Liver (tissue), 9 donors: Measurements from ENCODE around the gene EIPR1. TPM values are rescaled to one million over a fixed set of nuclear protein-coding genes. Genes with fewer than 3 reads are reported as not detected.

Experiments used
- DNase-seq: peaks from one replicate; pipeline ENCODE4 v3.0.0-alpha.2; 2017; ENCODE audit warnings: low spot score
- H3K27ac ChIP-seq, 2 donors: one replicate each; pipeline ENCODE4 v1.7.0; 2013; ENCODE audit warnings: inconsistent platforms in 2 of 2, low read length in 2 of 2, control low read depth in 1 of 2, low read depth in 1 of 2, mild to moderate bottlenecking in 1 of 2
- H3K27me3 ChIP-seq, 4 donors: one replicate each; pipeline versions ENCODE4 v1.6.1 to v1.7.0; 2013; ENCODE audit warnings: low read length in 3 of 4, inconsistent platforms in 1 of 4, mild to moderate bottlenecking in 1 of 4, moderate library complexity in 1 of 4; ENCODE audit not compliant: control insufficient read depth in 4 of 4, insufficient read depth in 4 of 4
- H3K36me3 ChIP-seq, 4 donors: one replicate each; pipeline versions ENCODE4 v1.6.1 to v1.7.0; 2013; ENCODE audit warnings: low read length in 3 of 4, mild to moderate bottlenecking in 3 of 4, low read depth in 1 of 4, moderate library complexity in 1 of 4; ENCODE audit not compliant: control insufficient read depth in 4 of 4, insufficient read depth in 3 of 4
- H3K4me1 ChIP-seq, 4 donors: one replicate each; pipeline versions ENCODE4 v1.6.1 to v1.7.0; 2013; ENCODE audit warnings: low read length in 3 of 4, mild to moderate bottlenecking in 3 of 4, moderate library complexity in 1 of 4; ENCODE audit not compliant: control insufficient read depth in 4 of 4, insufficient read depth in 4 of 4
- H3K4me3 ChIP-seq, 3 donors: one replicate each; pipeline versions ENCODE4 v1.6.1 to v1.7.0; 2013; ENCODE audit warnings: low read length in 3 of 3, control low read depth in 1 of 3, low read depth in 1 of 3, mild to moderate bottlenecking in 1 of 3
- H3K9ac ChIP-seq, 2 donors: one replicate each; pipeline ENCODE4 v1.7.0; 2013; ENCODE audit warnings: low read length in 2 of 2, mild to moderate bottlenecking in 2 of 2, moderate library complexity in 2 of 2, control low read depth in 1 of 2, low read depth in 1 of 2
- H3K9me3 ChIP-seq, 4 donors: one replicate each; pipeline versions ENCODE4 v1.6.1 to v1.7.0; 2013; ENCODE audit warnings: low read length in 3 of 4; ENCODE audit not compliant: control insufficient read depth in 4 of 4
- CTCF ChIP-seq: fragments of 150-350 bp; IDR thresholded peaks from 2 replicates; pipeline ENCODE4 v1.5.1; 2017; ENCODE audit warnings: improper control_type of control experiment, low read depth, low read length; ENCODE audit not compliant: missing input control
- EGR1 ChIP-seq, 2 donors: IDR thresholded peaks; 2 replicates each; pipeline ENCODE4 v1.6.1; 2016 to 2018; ENCODE audit warnings: antibody characterized with exemption in 2 of 2, low read depth in 2 of 2
- FOXA1 ChIP-seq: IDR thresholded peaks from 2 replicates; pipeline ENCODE4 v1.6.1; 2016; ENCODE audit warnings: antibody characterized with exemption
- FOXA2 ChIP-seq: IDR thresholded peaks from 2 replicates; pipeline ENCODE4 v1.6.1; 2016; ENCODE audit warnings: antibody characterized with exemption
- GABPA ChIP-seq, 2 donors: IDR thresholded peaks in 1 of 2; conservative IDR thresholded peaks in 1 of 2; 2 replicates each; pipeline ENCODE4 v1.6.1; 2016; ENCODE audit warnings: antibody characterized with exemption in 2 of 2, mild to moderate bottlenecking in 1 of 2, moderate library complexity in 1 of 2
- HNF4A ChIP-seq, 2 donors: conservative IDR thresholded peaks; 2 replicates each; pipeline ENCODE4 v1.6.1; 2016; ENCODE audit warnings: antibody characterized with exemption in 2 of 2, mild to moderate bottlenecking in 2 of 2
- HNF4G ChIP-seq: IDR thresholded peaks from 2 replicates; pipeline ENCODE4 v1.6.1; 2016; ENCODE audit warnings: antibody characterized with exemption
- JUND ChIP-seq, 2 donors: IDR thresholded peaks; 2 replicates each; pipeline ENCODE4 v1.6.1; 2016; ENCODE audit warnings: antibody characterized with exemption in 2 of 2
- MAX ChIP-seq: IDR thresholded peaks from 2 replicates; pipeline ENCODE4 v1.6.1; 2016; ENCODE audit warnings: antibody characterized with exemption
- RAD21 ChIP-seq, 2 donors: IDR thresholded peaks; 2 replicates each; pipeline ENCODE4 v1.6.1; 2016; ENCODE audit warnings: antibody characterized with exemption in 2 of 2, mild to moderate bottlenecking in 2 of 2
- RXRA ChIP-seq, 2 donors: IDR thresholded peaks; 2 replicates each; pipeline ENCODE4 v1.6.1; 2017 to 2018; ENCODE audit warnings: antibody characterized with exemption in 2 of 2, mild to moderate bottlenecking in 1 of 2
- SP1 ChIP-seq: IDR thresholded peaks from 2 replicates; pipeline ENCODE4 v1.6.1; 2018; ENCODE audit warnings: antibody characterized with exemption, mild to moderate bottlenecking
- TAF1 ChIP-seq: conservative IDR thresholded peaks from 2 replicates; pipeline ENCODE4 v1.6.1; 2016; ENCODE audit warnings: antibody characterized with exemption, mild to moderate bottlenecking
- YY1 ChIP-seq: IDR thresholded peaks from 2 replicates; pipeline ENCODE4 v1.6.1; 2016; ENCODE audit warnings: antibody characterized with exemption, mild to moderate bottlenecking
- WGBS: extraction: QIAGEN DNeasy Blood & Tissue Kit; methylation state at CpG from one replicate; pipeline ENCODE4 v1.1.7; 2013; 5-methylcytosine and 5-hydroxymethylcytosine counted together
- polyA plus RNA-seq, 2 donors: library from polyadenylated mRNA; stranded (reverse) in 1 of 2; unstranded in 1 of 2; fragments of 200-250 nt in 1 of 2; fragments of >200 nt in 1 of 2; fragmentation: Nextera tagmentation in 1 of 2; extraction: Ambion mirVana in 1 of 2; gene quantifications; one replicate each; pipeline versions ENCODE4 v1.2.1 to v1.2.3, GENCODE V29; 2013 to 2015
- total RNA-seq, 2 donors: library from RNA; depleted of rRNA; stranded (reverse); fragments of >200 nt; gene quantifications; one replicate each; pipeline ENCODE4 v1.2.3, GENCODE V29; 2014
- TF ChIP-seq, protein P1 (sequence below): IDR thresholded peaks from 2 replicates; pipeline ENCODE4 v1.6.1; 2016; ENCODE audit warnings: antibody characterized with exemption
- TF ChIP-seq, protein P2 (sequence below): IDR thresholded peaks from 2 replicates; pipeline ENCODE4 v1.6.1; 2016; ENCODE audit warnings: antibody characterized with exemption
- donor health status: healthy.
- donor health status: healthy.
- donor health status: healthy.
- donor health status: healthy.
- donor health status: healthy.

EIPR1 gene
- total and polyA plus RNA-seq, 4 donors: 7.6 to 12.1 (median 11.4) TPM

DNA sequence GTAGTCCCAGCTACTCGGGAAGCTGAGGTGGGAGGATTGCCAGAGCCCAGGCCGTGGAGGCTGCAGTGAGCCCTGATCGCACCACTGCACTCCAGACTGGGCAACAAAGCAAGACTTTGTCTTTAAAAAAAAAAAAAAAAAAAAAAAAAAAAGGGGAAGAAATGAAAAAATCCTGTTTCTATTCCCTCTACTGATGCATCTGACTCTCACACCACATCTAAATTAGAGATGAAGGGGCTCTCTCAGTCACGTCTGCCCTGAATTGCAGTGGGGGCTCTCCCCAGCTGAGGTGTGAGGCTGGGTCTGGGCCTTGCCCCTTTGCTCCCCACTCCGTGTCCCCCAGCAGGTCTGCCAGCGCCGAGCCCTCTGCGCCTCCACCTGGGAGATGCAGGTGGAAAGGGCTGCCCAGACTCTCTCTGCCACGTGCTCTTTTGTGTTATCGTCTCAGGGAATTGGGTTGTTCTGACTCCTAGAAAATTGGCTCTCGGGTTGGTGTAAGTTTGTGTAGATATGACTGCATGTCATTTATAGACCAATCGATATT lies 32.1 kb upstream of the EIPR1 start (continued):
- TF ChIP-seq, protein P1, sequence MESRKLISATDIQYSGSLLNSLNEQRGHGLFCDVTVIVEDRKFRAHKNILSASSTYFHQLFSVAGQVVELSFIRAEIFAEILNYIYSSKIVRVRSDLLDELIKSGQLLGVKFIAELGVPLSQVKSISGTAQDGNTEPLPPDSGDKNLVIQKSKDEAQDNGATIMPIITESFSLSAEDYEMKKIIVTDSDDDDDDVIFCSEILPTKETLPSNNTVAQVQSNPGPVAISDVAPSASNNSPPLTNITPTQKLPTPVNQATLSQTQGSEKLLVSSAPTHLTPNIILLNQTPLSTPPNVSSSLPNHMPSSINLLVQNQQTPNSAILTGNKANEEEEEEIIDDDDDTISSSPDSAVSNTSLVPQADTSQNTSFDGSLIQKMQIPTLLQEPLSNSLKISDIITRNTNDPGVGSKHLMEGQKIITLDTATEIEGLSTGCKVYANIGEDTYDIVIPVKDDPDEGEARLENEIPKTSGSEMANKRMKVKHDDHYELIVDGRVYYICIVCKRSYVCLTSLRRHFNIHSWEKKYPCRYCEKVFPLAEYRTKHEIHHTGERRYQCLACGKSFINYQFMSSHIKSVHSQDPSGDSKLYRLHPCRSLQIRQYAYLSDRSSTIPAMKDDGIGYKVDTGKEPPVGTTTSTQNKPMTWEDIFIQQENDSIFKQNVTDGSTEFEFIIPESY: no peak
- TF ChIP-seq RAD21 (IDR thresholded peaks at IDR 0.05): no peak

DNA sequence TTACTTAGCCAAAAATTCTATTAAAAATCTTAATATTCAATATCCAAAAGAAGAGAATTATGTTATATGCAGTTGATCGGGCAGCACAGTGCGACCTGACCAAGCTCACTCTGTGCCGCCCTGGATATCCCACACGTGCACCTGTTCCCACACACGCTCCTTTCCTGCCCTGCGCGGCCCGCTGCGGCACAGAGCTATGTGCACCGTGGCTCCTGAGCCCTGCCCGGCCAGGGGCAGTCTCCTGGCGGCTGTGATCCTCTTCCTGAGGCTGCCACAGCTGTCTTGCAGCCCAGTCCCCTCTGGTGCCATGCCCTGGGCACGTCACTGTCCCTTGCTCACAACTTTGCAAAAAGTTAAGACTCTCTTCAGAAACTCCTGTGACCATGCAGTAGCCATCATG lies 31.2 kb upstream of the EIPR1 start:
- no peak for DNase-seq
- H3K36me3 ChIP-seq: peaks cover 0 to 3% (median 2%) of the 10 kb centered on the region in 4 donors
- no peak for TF ChIP-seq RXRA (IDR thresholded peaks at IDR 0.05)
- TF ChIP-seq FOXA1: no peak
- TF ChIP-seq SP1: no peak
- no peak for TF ChIP-seq GABPA (IDR thresholded peaks at IDR 0.05 in 1 of 2, conservative IDR thresholded peaks at IDR 0.05 in 1 of 2)
- no peak for TF ChIP-seq TAF1
- no peak for TF ChIP-seq HNF4G
- no peak for TF ChIP-seq EGR1 (IDR thresholded peaks at IDR 0.05; ENCODE audit: low read depth in 2 of 2)
- no peak for TF ChIP-seq YY1
- TF ChIP-seq JUND (IDR thresholded peaks at IDR 0.05): no peak
- TF ChIP-seq, protein P1: no peak
- no peak for TF ChIP-seq RAD21 (IDR thresholded peaks at IDR 0.05)
- TF ChIP-seq, protein P2, sequence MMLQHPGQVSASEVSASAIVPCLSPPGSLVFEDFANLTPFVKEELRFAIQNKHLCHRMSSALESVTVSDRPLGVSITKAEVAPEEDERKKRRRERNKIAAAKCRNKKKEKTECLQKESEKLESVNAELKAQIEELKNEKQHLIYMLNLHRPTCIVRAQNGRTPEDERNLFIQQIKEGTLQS: no peak
- TF ChIP-seq MAX: no peak
- no peak for TF ChIP-seq CTCF
- no peak for TF ChIP-seq HNF4A (conservative IDR thresholded peaks at IDR 0.05)
- no peak for TF ChIP-seq FOXA2

More for the DNA sequence above, 31.2 kb upstream of the EIPR1 start:
- no peak overlapping the region for H3K4me3 ChIP-seq
- no peaks in the 10 kb centered on the region for H3K4me1 ChIP-seq
- H3K27ac ChIP-seq: no peak overlapping the region
- no peak overlapping the region for H3K9ac ChIP-seq
- H3K27me3 ChIP-seq: no peaks in the 10 kb centered on the region
- 99% methylated on average over 13 of the region's 13 CpGs for WGBS
- no peaks in the 10 kb centered on the region for H3K9me3 ChIP-seq
